Endothelial cell of umbilical vein (primary cell): Measurements from ENCODE around the gene MCM6. TPM values are rescaled to one million over a fixed set of nuclear protein-coding genes. Genes with fewer than 3 reads are reported as not detected.

Experiments
- BruUV-seq: library from RNA; stranded (reverse); fragments of 400-500 nt; replicated peaks from 2 replicates; lab custom pipeline; 2021; lab: Mats Ljungman, UMichigan
- CTCF ChIA-PET: fragments of 300-600, 350-600 bp; sonication (Branson Sonifier 250); formaldehyde crosslinking; loops from one replicate; lab custom pipeline; 2021; ENCODE audit warnings: antibody characterized with exemption, inconsistent platforms; lab: Charles Lee
- POLR2A ChIA-PET: fragments of 300-600, 350-600 bp; sonication (Branson Sonifier 250); formaldehyde crosslinking; loops from one replicate; lab custom pipeline; 2021; ENCODE audit warnings: antibody characterized with exemption, inconsistent platforms; lab: Charles Lee
- DNase-seq: peaks from one replicate; pipeline ENCODE4 v3.0.0-alpha.2; 2011; ENCODE audit warnings: low read depth, low spot score
- FAIRE-seq: peaks from 2 replicates; lab custom pipeline; 2011; peaks lifted over from hg19 to GRCh38; lab: Jason Lieb, UNC
- H2AFZ ChIP-seq: 2 replicates; pipeline ENCODE4 v1.6.0; 2012; ENCODE audit warnings: low read depth, low read length, control low read depth, inconsistent platforms
- H3K27ac ChIP-seq: 2 replicates; pipeline ENCODE4 v1.5.1; 2011; ENCODE audit warnings: low read depth, mild to moderate bottlenecking, control low read depth, low read length, moderate library complexity; ENCODE audit not compliant: insufficient read depth
- H3K27me3 ChIP-seq, 2 experiments: 2 replicates each; pipeline versions ENCODE4 v1.6.0 to v1.6.1; 2011; ENCODE audit warnings: low read length in 2 of 2, mixed read lengths in 1 of 2; ENCODE audit not compliant: control insufficient read depth in 2 of 2, insufficient read depth in 2 of 2
- H3K36me3 ChIP-seq, 2 experiments: 2 replicates in 1 of 2; 3 replicates in 1 of 2; pipeline ENCODE4 v1.5.1; 2011; ENCODE audit warnings: low read length in 2 of 2, mild to moderate bottlenecking in 1 of 2, moderate library complexity in 1 of 2; ENCODE audit not compliant: control insufficient read depth in 2 of 2, insufficient read depth in 2 of 2; ENCODE audit errors: extremely low read depth in 1 of 2
- H3K4me1 ChIP-seq: 3 replicates; pipeline ENCODE4 v1.5.1; 2011; ENCODE audit warnings: mild to moderate bottlenecking, low read length; ENCODE audit not compliant: control insufficient read depth, insufficient read depth; ENCODE audit errors: extremely low read depth
- H3K4me2 ChIP-seq: 2 replicates; pipeline ENCODE4 v1.6.1; 2011; ENCODE audit warnings: low read length, control low read depth, mixed read lengths; ENCODE audit not compliant: insufficient read depth
- H3K4me3 ChIP-seq, 3 experiments: fragments of 200-600 bp in 1 of 3; sonication (generic), shearing (Covaris generic) in 1 of 3; replicated peaks in 1 of 3; 2 replicates each; pipeline ENCODE4 v1.5.1; 2011 to 2016; ENCODE audit warnings: control low read depth in 3 of 3, low read length in 3 of 3, mild to moderate bottlenecking in 2 of 3, inconsistent platforms in 1 of 3, low read depth in 1 of 3, moderate library complexity in 1 of 3; ENCODE audit not compliant: insufficient read depth in 1 of 3
- H3K79me2 ChIP-seq: 2 replicates; pipeline ENCODE4 v1.6.0; 2012; ENCODE audit warnings: low read length, inconsistent platforms; ENCODE audit not compliant: control insufficient read depth, insufficient read depth
- H3K9ac ChIP-seq: replicated peaks from 2 replicates; pipeline ENCODE3; 2011; ENCODE audit warnings: low read length, control low read depth; ENCODE audit not compliant: insufficient read depth; ENCODE audit errors: extremely low read depth
- H3K9me1 ChIP-seq: replicated peaks from 3 replicates; pipeline ENCODE4 v1.6.0; 2011; ENCODE audit warnings: mild to moderate bottlenecking, low read length; ENCODE audit not compliant: control insufficient read depth, insufficient read depth; ENCODE audit errors: extremely low read depth
- H3K9me3 ChIP-seq: replicated peaks from 2 replicates; pipeline ENCODE4 v1.5.1; 2012; ENCODE audit warnings: low read length, inconsistent platforms; ENCODE audit not compliant: control insufficient read depth, insufficient read depth
- H4K20me1 ChIP-seq: replicated peaks from 2 replicates; pipeline ENCODE3; 2011; ENCODE audit warnings: mild to moderate bottlenecking, low read length; ENCODE audit not compliant: control insufficient read depth, insufficient read depth; ENCODE audit errors: extremely low read depth
- CTCF ChIP-seq, 2 donors: IDR thresholded peaks; 1 replicate in 1 of 2; 2 replicates in 1 of 2; pipeline ENCODE4 v1.5.1; 2011; ENCODE audit warnings: low read length in 2 of 2, mild to moderate bottlenecking in 2 of 2, moderate library complexity in 2 of 2, control low read depth in 1 of 2, inconsistent platforms in 1 of 2, low read depth in 1 of 2; ENCODE audit not compliant: insufficient read depth in 1 of 2; ENCODE audit errors: extremely low read depth in 1 of 2
- EZH2 ChIP-seq: IDR thresholded peaks from 2 replicates; pipeline ENCODE4 v1.6.1; 2012; ENCODE audit warnings: borderline replicate concordance, low read depth, mild to moderate bottlenecking, moderate library complexity, low read length, inconsistent platforms; ENCODE audit not compliant: severe bottlenecking
- FOS ChIP-seq: IDR thresholded peaks from 2 replicates; pipeline ENCODE4 v1.6.1; 2011; ENCODE audit warnings: mild to moderate bottlenecking, low read length, moderate library complexity, borderline replicate concordance; ENCODE audit not compliant: insufficient read depth
- GATA2 ChIP-seq: IDR thresholded peaks from 2 replicates; pipeline ENCODE4 v1.7.0; 2011; ENCODE audit warnings: low read depth, mild to moderate bottlenecking, moderate library complexity, mixed read lengths, low read length; ENCODE audit not compliant: insufficient read length, insufficient read depth
- JUN ChIP-seq: IDR thresholded peaks from 2 replicates; pipeline ENCODE4 v1.6.1; 2011; ENCODE audit warnings: borderline replicate concordance, low read depth; ENCODE audit not compliant: insufficient read length, insufficient read depth
- MAX ChIP-seq: IDR thresholded peaks from 2 replicates; pipeline ENCODE4 v1.6.1; 2011; ENCODE audit not compliant: insufficient read depth, insufficient read length
- MYC ChIP-seq: IDR thresholded peaks from one replicate; pipeline ENCODE4 v1.6.1; 2011; ENCODE audit warnings: mild to moderate bottlenecking, low read depth, low read length
- POLR2A ChIP-seq: IDR thresholded peaks from 2 replicates; pipeline ENCODE4 v1.6.1; 2012; ENCODE audit warnings: low read depth, mild to moderate bottlenecking, control low read depth, low read length
- POLR2AphosphoS5 ChIP-seq: IDR thresholded peaks from 2 replicates; pipeline ENCODE4 v1.6.1; 2012; ENCODE audit warnings: low read depth, mild to moderate bottlenecking, control low read depth, low read length, moderate library complexity; ENCODE audit not compliant: insufficient read depth
- dilution Hi-C: fragments of 300-500 bp; cut with MboI; formaldehyde crosslinking; loops from one replicate; pipeline ENCODE4 v1.15.0; 2019; ENCODE audit warnings: low sequenced_read_pairs; ENCODE audit not compliant: extremely low pct_ligation_motif_present
- intact Hi-C: fragments of 100-400 bp; cut with micrococcal nuclease; formaldehyde crosslinking; loops from one replicate; pipeline ENCODE4 v1.10.0; 2022
- polyA plus RNA-seq, 4 experiments: library from polyadenylated mRNA; depleted of rRNA in 3 of 4; stranded (reverse) in 3 of 4; unstranded in 1 of 4; fragments of >200 nt; gene quantifications; 2 replicates each; pipeline versions ENCODE4 v1.2.1 to v1.2.3, GENCODE V29; 2011 to 2012; ENCODE audit warnings: missing spikeins in 1 of 4
- total RNA-seq: library from RNA; stranded (reverse); gene quantifications from 2 replicates; pipeline ENCODE4 v1.2.3, GENCODE V29; 2021

The MCM6 gene
- total and polyA plus RNA-seq, 2 donors (not counting 3 experiments of a cell fraction or from before 2014, with no cell fraction given) = 20.6 to 52.6 TPM

DNA sequence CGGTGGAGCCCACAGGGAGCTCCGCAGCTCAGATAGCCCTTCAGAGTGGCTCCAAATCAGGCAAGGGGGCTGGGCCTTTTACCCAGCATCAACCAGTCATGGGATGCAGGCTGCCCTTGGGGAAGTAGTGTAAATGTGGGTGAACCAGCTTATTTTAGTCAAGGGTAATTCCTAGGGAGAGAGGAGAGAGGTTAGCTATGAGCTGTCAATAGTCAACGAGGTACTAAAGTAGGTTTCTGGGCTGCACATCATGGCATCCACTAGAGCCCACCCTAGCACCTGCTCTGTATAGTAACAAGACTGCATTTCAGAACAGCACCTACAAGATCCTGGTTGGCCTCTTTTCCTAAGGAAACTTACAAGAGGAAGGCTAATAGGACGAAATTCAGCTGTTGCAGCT lies 9.5 kb upstream of the MCM6 start:
- dilution Hi-C loops = no loop called here
- Histone ChIP-seq H3K4me1 (no peaks in the 10 kb centered on the region), H4K20me1 (no peaks in the 10 kb centered on the region), H3K36me3 (no peaks in the 10 kb centered on the region), H2AFZ (no peak overlapping the region), H3K27me3 (peaks cover 9 to 20% of the 10 kb centered on the region in 2 experiments), H3K9me1 (no peaks in the 10 kb centered on the region), H3K27ac (no peak overlapping the region), H3K4me2 (no peak overlapping the region), H3K9ac (no peak overlapping the region), H3K9me3 (no peaks in the 10 kb centered on the region), H3K4me3 (no peak overlapping the region), H3K79me2 (no peaks in the 10 kb centered on the region)
- ChIA-PET CTCF (interaction anchor here (1.0 to 1.6 kb wide), 4 partner anchors 10 to 897 kb away, joined by 3 to 4 read pairs (median 3); partner anchors contain the start of gene MCM6), POLR2A (no interaction called here)
- DNase-seq (no peak), FAIRE-seq (no peak)
- intact Hi-C loops = no loop called here
- TF ChIP-seq POLR2AphosphoS5 (no peak), CTCF (IDR thresholded peaks at IDR 0.05; ENCODE audit: extremely low read depth in 1 of 2, insufficient read depth in 1 of 2, low read depth in 1 of 2, low read length in 2 of 2) (no peak), MYC (no peak), POLR2A (no peak), FOS (no peak), MAX (no peak)
- no TSS peak for BruUV-seq

DNA sequence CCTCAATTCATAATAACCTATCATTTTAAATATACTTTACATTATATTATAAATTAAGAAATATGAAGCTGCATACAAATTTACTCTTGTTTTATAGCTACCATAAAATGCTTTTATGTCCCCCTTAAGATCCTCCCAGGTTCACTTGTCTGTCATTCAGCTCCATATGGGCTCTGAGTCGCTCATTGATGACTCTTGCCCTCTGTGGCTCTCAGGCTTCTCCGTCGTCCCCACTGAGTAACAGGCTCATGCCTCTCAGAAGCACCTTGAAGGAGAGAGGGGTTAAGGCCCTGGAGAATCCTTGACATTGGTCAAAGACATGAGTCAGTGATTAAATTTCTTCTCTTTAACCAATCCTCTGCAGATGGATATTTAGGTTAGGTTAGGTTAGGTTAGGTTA lies 6.2 kb upstream of the MCM6 start:
- POLR2A ChIA-PET = no interaction called here
- CTCF ChIA-PET = interaction anchor here (0.6 to 0.7 kb wide), 2 partner anchors 10 to 32 kb away, joined by 3 read pairs; no protein-coding TSS in a partner anchor
- intact Hi-C loops = no loop called here

More for the DNA sequence above, 6.2 kb upstream of the MCM6 start:
- FAIRE-seq (no peak), DNase-seq (no peak)
- Histone ChIP-seq H3K36me3 (no peaks in the 10 kb centered on the region), H3K9me3 (no peaks in the 10 kb centered on the region), H3K4me2 (no peak overlapping the region), H3K4me3 (no peak overlapping the region), H3K4me1 (no peaks in the 10 kb centered on the region), H2AFZ (no peak overlapping the region), H3K9me1 (no peaks in the 10 kb centered on the region), H4K20me1 (no peaks in the 10 kb centered on the region), H3K27ac (no peak overlapping the region), H3K27me3 (peaks cover 7 to 20% of the 10 kb centered on the region in 2 experiments), H3K79me2 (no peaks in the 10 kb centered on the region), H3K9ac (no peak overlapping the region)
- BruUV-seq = no TSS peak
- dilution Hi-C loops = no loop called here
- TF ChIP-seq GATA2 = no peak
- no peak for TF ChIP-seq POLR2AphosphoS5
- TF ChIP-seq JUN = no peak
- no peak for TF ChIP-seq FOS
- TF ChIP-seq EZH2 = no peak
- no peak for TF ChIP-seq MAX
- TF ChIP-seq CTCF (IDR thresholded peaks at IDR 0.05; ENCODE audit: extremely low read depth in 1 of 2, insufficient read depth in 1 of 2, low read depth in 1 of 2, low read length in 2 of 2) = no peak
- no peak for TF ChIP-seq MYC
